ENCODE measurements around the gene APLP2. TPM values are rescaled to one million over a fixed set of nuclear protein-coding genes. Genes with fewer than 3 reads are reported as not detected.

The APLP2 gene
- total RNA-seq, 2 donors from 2014 or later = 821 to 864 TPM

GRCh38 chr11:130096042-130096441, 26.3 kb downstream of the APLP2 start:
- Histone ChIP-seq H3K27me3 (ENCODE audit: control insufficient read depth, insufficient read depth, low read length, poor library complexity, severe bottlenecking) (no peaks in the 10 kb centered on the region), H3K9me3 (ENCODE audit: control insufficient read depth, low read length) (peaks cover 16% of the 10 kb centered on the region), H3K36me3 (ENCODE audit: control insufficient read depth, insufficient read depth, low read length) (peaks cover 61% of the 10 kb centered on the region), H3K27ac (ENCODE audit: low read depth, low read length) (no peak overlapping the region), H3K4me3 (ENCODE audit: low read length) (no peak overlapping the region), H3K9ac (ENCODE audit: extremely low read depth, low read length, poor library complexity, severe bottlenecking) (no peak overlapping the region), H3K4me1 (ENCODE audit: control insufficient read depth, insufficient read depth, low read length) (no peaks in the 10 kb centered on the region)
- Mint-ChIP-seq H3K36me3 (ENCODE audit: low read depth) (peaks cover 30% of the 10 kb centered on the region), H3K27me3 (ENCODE audit: insufficient read depth) (no peaks in the 10 kb centered on the region), H3K4me3 (no peak overlapping the region), H3K9me3 (peaks cover 12% of the 10 kb centered on the region), H3K4me1 (peaks cover 9% of the 10 kb centered on the region), H3K27ac (no peak overlapping the region)
- no peak for DNase-seq
- no peak for TF ChIP-seq CTCF (conservative IDR thresholded peaks at IDR 0.05)
- WGBS, 2 experiments (ENCODE audit: insufficient coverage in 1 of 2, insufficient read length in 1 of 2) = 90 to 100% methylated on average over 2 of the region's 2 CpGs

GRCh38 chr11:130096823-130097222, 27.1 kb downstream of the APLP2 start:
- 90 to 93% methylated on average over 2 of the region's 2 CpGs for WGBS, 2 experiments (ENCODE audit: insufficient coverage in 1 of 2, insufficient read length in 1 of 2)
- no peak for TF ChIP-seq CTCF (conservative IDR thresholded peaks at IDR 0.05)
- peaks cover 30% of the 10 kb centered on the region for H3K36me3 Mint-ChIP-seq (ENCODE audit: low read depth)
- H3K4me1 Mint-ChIP-seq = peaks cover 9% of the 10 kb centered on the region
- no peaks in the 10 kb centered on the region for H3K4me1 ChIP-seq (ENCODE audit: control insufficient read depth, insufficient read depth, low read length)
- H3K4me3 Mint-ChIP-seq = no peak overlapping the region
- peaks cover 12% of the 10 kb centered on the region for H3K9me3 Mint-ChIP-seq
- DNase-seq = no peak
- H3K27ac Mint-ChIP-seq = no peak overlapping the region
- H3K27ac ChIP-seq (ENCODE audit: low read depth, low read length) = no peak overlapping the region
- H3K4me3 ChIP-seq (ENCODE audit: low read length) = no peak overlapping the region
- peaks cover 61% of the 10 kb centered on the region for H3K36me3 ChIP-seq (ENCODE audit: control insufficient read depth, insufficient read depth, low read length)
- H3K27me3 Mint-ChIP-seq (ENCODE audit: insufficient read depth) = no peaks in the 10 kb centered on the region
- no peaks in the 10 kb centered on the region for H3K27me3 ChIP-seq (ENCODE audit: control insufficient read depth, insufficient read depth, low read length, poor library complexity, severe bottlenecking)
- peaks cover 16% of the 10 kb centered on the region for H3K9me3 ChIP-seq (ENCODE audit: control insufficient read depth, low read length)
- H3K9ac ChIP-seq (ENCODE audit: extremely low read depth, low read length, poor library complexity, severe bottlenecking) = no peak overlapping the region

GRCh38 chr11:130097285-130097684, 27.6 kb downstream of the APLP2 start:
- H3K27me3 ChIP-seq (ENCODE audit: control insufficient read depth, insufficient read depth, low read length, poor library complexity, severe bottlenecking) = no peaks in the 10 kb centered on the region
- no peak overlapping the region for H3K27ac Mint-ChIP-seq
- 95 to 100% methylated on average over 1 to 3 of the region's 4 CpGs for WGBS, 2 experiments (ENCODE audit: insufficient coverage in 1 of 2, insufficient read length in 1 of 2)

More at GRCh38 chr11:130097285-130097684, 27.6 kb downstream of the APLP2 start:
- Histone ChIP-seq H3K4me1 (ENCODE audit: control insufficient read depth, insufficient read depth, low read length) (no peaks in the 10 kb centered on the region), H3K9ac (ENCODE audit: extremely low read depth, low read length, poor library complexity, severe bottlenecking) (no peak overlapping the region), H3K36me3 (ENCODE audit: control insufficient read depth, insufficient read depth, low read length) (peaks cover 61% of the 10 kb centered on the region), H3K27ac (ENCODE audit: low read depth, low read length) (no peak overlapping the region), H3K4me3 (ENCODE audit: low read length) (no peak overlapping the region), H3K9me3 (ENCODE audit: control insufficient read depth, low read length) (peaks cover 16% of the 10 kb centered on the region)
- DNase-seq = no peak
- Mint-ChIP-seq H3K27me3 (ENCODE audit: insufficient read depth) (no peaks in the 10 kb centered on the region), H3K4me3 (no peak overlapping the region), H3K4me1 (peaks cover 10% of the 10 kb centered on the region), H3K9me3 (peaks cover 12% of the 10 kb centered on the region), H3K36me3 (ENCODE audit: low read depth) (peaks cover 30% of the 10 kb centered on the region)
- no peak for TF ChIP-seq CTCF (conservative IDR thresholded peaks at IDR 0.05)
